Stomach (tissue), 4 donors: ENCODE results near the gene GLRA1.

Source experiments
- CTCF ChIP-seq, 7 experiments: fragments of 450-650 bp in 4 of 7; fragments of 200-600 bp in 3 of 7; sonication (generic) in 3 of 7; IDR thresholded peaks; one replicate each; pipeline ENCODE4 v1.5.1; 2016 to 2019; ENCODE audit warnings: antibody characterized with exemption in 7 of 7, control low read depth in 2 of 7, mild to moderate bottlenecking in 1 of 7
- POLR2AphosphoS5 ChIP-seq, 3 donors: sonication (generic); formaldehyde crosslinking; IDR thresholded peaks; one replicate each; pipeline ENCODE4 v1.6.1; 2016; ENCODE audit warnings: antibody characterized with exemption in 3 of 3

DNA sequence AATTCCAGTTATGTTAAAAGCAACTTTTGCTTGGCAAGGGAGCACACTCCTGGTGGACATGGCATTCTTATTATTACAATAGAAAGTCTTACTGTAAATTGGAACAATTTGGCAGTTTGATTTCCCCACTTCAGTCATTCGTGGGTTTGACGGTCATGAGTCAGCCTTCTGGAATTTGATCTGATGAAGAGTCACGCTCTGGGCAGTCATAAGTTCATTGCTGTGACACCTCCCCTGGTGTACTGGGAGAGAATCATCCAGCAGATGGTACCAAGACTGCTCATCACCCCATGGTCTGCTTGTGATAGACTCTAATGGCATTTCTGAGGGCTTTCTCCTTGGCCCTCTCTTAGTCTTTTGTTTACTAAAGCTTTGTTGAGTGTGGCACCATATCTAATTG lies 53.8 kb downstream of the GLRA1 start:
- no peak for TF ChIP-seq POLR2AphosphoS5 (IDR thresholded peaks at IDR 0.05)
- TF ChIP-seq CTCF (IDR thresholded peaks at IDR 0.05) = no peak
